ENCODE results near the gene TEDC1. TPM values are rescaled to one million over a fixed set of nuclear protein-coding genes. Genes with fewer than 3 reads are reported as not detected.

The TEDC1 gene
- total RNA-seq, 1 experiment from 2014 or later, result 26.2 TPM

GRCh38 chr14:105467249-105467941 lies 23.7 kb upstream of the TEDC1 start:
- H2BK5ac ChIP-seq (ENCODE audit: insufficient read length, low read length), result no peak overlapping the region
- H4K20me1 ChIP-seq (ENCODE audit: control insufficient read depth, insufficient read depth, insufficient read length), result no peaks in the 10 kb centered on the region
- H3T11ph ChIP-seq (ENCODE audit: low read length), result no peak overlapping the region
- no peak overlapping the region for H3K4me2 ChIP-seq (ENCODE audit: insufficient read depth, insufficient read length, low read length)
- no peak overlapping the region for H3K27ac ChIP-seq (ENCODE audit: insufficient read length, low read depth, low read length)
- Mint-ChIP-seq H3K9me3 (no peaks in the 10 kb centered on the region), H3K27ac (no peak overlapping the region), H3K4me3 (no peak overlapping the region), H3K27me3 (ENCODE audit: low read depth) (no peaks in the 10 kb centered on the region), H3K36me3 (ENCODE audit: insufficient read depth in 1 of 3, low read depth in 3 of 3) (peaks cover 9 to 26% (median 24%) of the 10 kb centered on the region in 3 experiments; a peak in 6 of 7 replicates), H3K4me1 (peaks cover 2 to 10% of the 10 kb centered on the region in 2 experiments; a peak in 2 of 4 replicates)
- no CpG with 5 or more reads among the region's 20 CpGs for WGBS (ENCODE audit: extremely low coverage, insufficient read length, low lambda C conversion rate)
- H2AK5ac ChIP-seq (ENCODE audit: insufficient read length, low read length), result no peak overlapping the region
- H3K56ac ChIP-seq (ENCODE audit: insufficient read length, low read depth, low read length), result no peak overlapping the region
- no peaks in the 10 kb centered on the region for H3K23me2 ChIP-seq (ENCODE audit: insufficient read length, low read depth, low read length, poor library complexity, severe bottlenecking)
- H3K27me3 ChIP-seq (ENCODE audit: insufficient read depth, low read length), result no peaks in the 10 kb centered on the region
- H3K23ac ChIP-seq (ENCODE audit: insufficient read length, low read depth, low read length), result no peak overlapping the region
- no peak overlapping the region for H2BK20ac ChIP-seq (ENCODE audit: low read depth, low read length, poor library complexity, severe bottlenecking)
- TF ChIP-seq, protein P1, sequence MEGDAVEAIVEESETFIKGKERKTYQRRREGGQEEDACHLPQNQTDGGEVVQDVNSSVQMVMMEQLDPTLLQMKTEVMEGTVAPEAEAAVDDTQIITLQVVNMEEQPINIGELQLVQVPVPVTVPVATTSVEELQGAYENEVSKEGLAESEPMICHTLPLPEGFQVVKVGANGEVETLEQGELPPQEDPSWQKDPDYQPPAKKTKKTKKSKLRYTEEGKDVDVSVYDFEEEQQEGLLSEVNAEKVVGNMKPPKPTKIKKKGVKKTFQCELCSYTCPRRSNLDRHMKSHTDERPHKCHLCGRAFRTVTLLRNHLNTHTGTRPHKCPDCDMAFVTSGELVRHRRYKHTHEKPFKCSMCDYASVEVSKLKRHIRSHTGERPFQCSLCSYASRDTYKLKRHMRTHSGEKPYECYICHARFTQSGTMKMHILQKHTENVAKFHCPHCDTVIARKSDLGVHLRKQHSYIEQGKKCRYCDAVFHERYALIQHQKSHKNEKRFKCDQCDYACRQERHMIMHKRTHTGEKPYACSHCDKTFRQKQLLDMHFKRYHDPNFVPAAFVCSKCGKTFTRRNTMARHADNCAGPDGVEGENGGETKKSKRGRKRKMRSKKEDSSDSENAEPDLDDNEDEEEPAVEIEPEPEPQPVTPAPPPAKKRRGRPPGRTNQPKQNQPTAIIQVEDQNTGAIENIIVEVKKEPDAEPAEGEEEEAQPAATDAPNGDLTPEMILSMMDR (conservative IDR thresholded peaks at IDR 0.05), result no peak
- H2AFZ ChIP-seq (ENCODE audit: low read length), result no peak overlapping the region
- H3K9ac ChIP-seq (ENCODE audit: extremely low read depth, insufficient read length, low read length), result no peak overlapping the region
- no peaks in the 10 kb centered on the region for H3K79me1 ChIP-seq (ENCODE audit: insufficient read depth, low read depth, low read length, poor library complexity, severe bottlenecking)
- H2BK15ac ChIP-seq (ENCODE audit: low read depth, low read length), result no peak overlapping the region
- H3K9me3 ChIP-seq (ENCODE audit: control insufficient read depth, low read depth, low read length), result no peaks in the 10 kb centered on the region
- no peaks in the 10 kb centered on the region; the same call in 1 of the 2 replicates for H3K4me1 ChIP-seq (ENCODE audit: insufficient read depth, low read length)
- H2BK12ac ChIP-seq (ENCODE audit: insufficient read length, low read depth, low read length), result no peak overlapping the region
- DNase-seq, result no peak
- no peak overlapping the region for H2BK120ac ChIP-seq (ENCODE audit: low read depth, low read length, poor library complexity, severe bottlenecking)
- H3K4ac ChIP-seq (ENCODE audit: low read depth, low read length), result no peak overlapping the region
- no peak overlapping the region for H4K8ac ChIP-seq (replicated peaks; ENCODE audit: insufficient read length, low read depth, low read length)
- no peak overlapping the region; the same call in 1 of the 2 replicates for H3K14ac ChIP-seq (ENCODE audit: insufficient read depth, low read length)
- H3K18ac ChIP-seq (ENCODE audit: insufficient read length, low read depth, low read length), result no peak overlapping the region
- no peaks in the 10 kb centered on the region for H3K79me2 ChIP-seq (ENCODE audit: insufficient read depth, low read length)
- H4K5ac ChIP-seq (ENCODE audit: insufficient read length, low read depth, low read length), result no peak overlapping the region
- no peak overlapping the region for H4K91ac ChIP-seq (ENCODE audit: insufficient read length, low read depth, low read length)

All from H9 (cell line).